LNCAP (cell line): ENCODE data around the gene CLDN16.

ENCODE experiments used
- CTCF ChIP-seq: fragments of 450-650 bp; IDR thresholded peaks from 2 replicates; pipeline ENCODE4 v1.5.1; 2017; ENCODE audit warnings: mild to moderate bottlenecking

Gene CLDN16

GRCh38 chr3:190352861-190353457 lies 35.0 kb upstream of the CLDN16 start:
- no peak for TF ChIP-seq CTCF

DNA sequence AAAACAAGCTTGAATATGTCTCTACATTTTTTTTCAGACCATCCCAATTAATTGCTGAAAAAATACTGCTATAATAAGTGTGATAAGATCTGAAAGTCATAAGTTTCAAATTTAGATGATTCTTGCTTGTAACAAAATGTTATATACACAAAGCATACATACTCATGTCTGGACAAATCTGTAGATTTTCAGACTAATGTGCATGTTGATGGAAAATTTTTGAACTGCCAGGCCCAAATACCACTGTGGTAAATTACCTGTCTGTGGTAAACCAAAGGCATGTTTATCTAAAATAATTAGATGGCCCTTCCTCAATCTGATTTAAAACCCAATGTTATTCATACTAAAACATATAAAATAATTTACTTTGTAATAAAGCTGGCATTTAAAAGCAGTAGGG lies 31.7 kb upstream of the CLDN16 start:
- TF ChIP-seq CTCF: no peak

- no peak for TF ChIP-seq CTCF
Measured at GRCh38 chr3:190357468-190357867, 30.5 kb upstream of the CLDN16 start.

- TF ChIP-seq CTCF: no peak
Measured at GRCh38 chr3:190359813-190360212, 28.1 kb upstream of the CLDN16 start.

- TF ChIP-seq CTCF: no peak
Measured at GRCh38 chr3:190360228-190360627, 27.7 kb upstream of the CLDN16 start.

- no peak for TF ChIP-seq CTCF
Measured at GRCh38 chr3:190361791-190362190, 26.2 kb upstream of the CLDN16 start.

DNA sequence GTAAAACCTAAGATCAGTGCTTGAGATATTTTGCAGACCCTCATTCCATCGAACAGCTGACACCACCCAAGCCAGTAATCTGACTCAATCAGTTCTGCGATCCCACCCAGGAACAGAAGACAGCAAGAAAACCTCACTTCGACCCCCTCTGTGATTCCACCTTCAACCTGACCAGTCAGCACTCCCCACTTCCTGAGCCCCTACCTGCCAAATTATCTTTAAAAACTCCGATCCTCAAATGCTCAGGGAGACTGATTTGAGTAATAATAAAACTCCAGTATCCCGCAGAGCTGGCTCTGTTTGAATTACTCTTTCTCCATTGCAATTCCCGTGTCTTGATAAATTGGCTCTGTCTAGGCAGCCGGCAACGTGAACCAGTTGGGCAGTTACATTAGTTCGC lies 25.7 kb upstream of the CLDN16 start:
- TF ChIP-seq CTCF: no peak

- TF ChIP-seq CTCF: no peak
Measured at GRCh38 chr3:190366133-190366532, 21.8 kb upstream of the CLDN16 start.
